BLaER1 (cell line): ENCODE data around the gene HOXC9.

Experiments used
- H3K27ac ChIP-seq: shearing (Covaris generic); formaldehyde crosslinking; 2 replicates; pipeline ENCODE4 v1.8.1; 2022
- H3K27me3 ChIP-seq: shearing (Covaris generic); formaldehyde crosslinking; 2 replicates; pipeline ENCODE4 v1.8.1; 2022
- H3K36me3 ChIP-seq: shearing (Covaris generic); formaldehyde crosslinking; 2 replicates; pipeline ENCODE4 v1.8.1; 2022
- H3K4me1 ChIP-seq: shearing (Covaris generic); formaldehyde crosslinking; 2 replicates; pipeline ENCODE4 v1.8.1; 2022
- H3K4me2 ChIP-seq: shearing (Covaris generic); formaldehyde crosslinking; 2 replicates; pipeline ENCODE4 v1.8.1; 2022
- H3K4me3 ChIP-seq: shearing (Covaris generic); formaldehyde crosslinking; 2 replicates; pipeline ENCODE4 v1.8.1; 2022
- H3K9ac ChIP-seq: shearing (Covaris generic); formaldehyde crosslinking; 2 replicates; pipeline ENCODE4 v1.8.1; 2022
- H3K9me3 ChIP-seq: shearing (Covaris generic); formaldehyde crosslinking; 2 replicates; pipeline ENCODE4 v1.8.1; 2022
- H4K20me1 ChIP-seq: shearing (Covaris generic); formaldehyde crosslinking; 2 replicates; pipeline ENCODE4 v1.8.1; 2022
- Cebpa-rat ChIP-seq: shearing (Covaris generic); IDR thresholded peaks from 2 replicates; pipeline ENCODE4 v1.8.1; 2022

The HOXC9 gene

DNA sequence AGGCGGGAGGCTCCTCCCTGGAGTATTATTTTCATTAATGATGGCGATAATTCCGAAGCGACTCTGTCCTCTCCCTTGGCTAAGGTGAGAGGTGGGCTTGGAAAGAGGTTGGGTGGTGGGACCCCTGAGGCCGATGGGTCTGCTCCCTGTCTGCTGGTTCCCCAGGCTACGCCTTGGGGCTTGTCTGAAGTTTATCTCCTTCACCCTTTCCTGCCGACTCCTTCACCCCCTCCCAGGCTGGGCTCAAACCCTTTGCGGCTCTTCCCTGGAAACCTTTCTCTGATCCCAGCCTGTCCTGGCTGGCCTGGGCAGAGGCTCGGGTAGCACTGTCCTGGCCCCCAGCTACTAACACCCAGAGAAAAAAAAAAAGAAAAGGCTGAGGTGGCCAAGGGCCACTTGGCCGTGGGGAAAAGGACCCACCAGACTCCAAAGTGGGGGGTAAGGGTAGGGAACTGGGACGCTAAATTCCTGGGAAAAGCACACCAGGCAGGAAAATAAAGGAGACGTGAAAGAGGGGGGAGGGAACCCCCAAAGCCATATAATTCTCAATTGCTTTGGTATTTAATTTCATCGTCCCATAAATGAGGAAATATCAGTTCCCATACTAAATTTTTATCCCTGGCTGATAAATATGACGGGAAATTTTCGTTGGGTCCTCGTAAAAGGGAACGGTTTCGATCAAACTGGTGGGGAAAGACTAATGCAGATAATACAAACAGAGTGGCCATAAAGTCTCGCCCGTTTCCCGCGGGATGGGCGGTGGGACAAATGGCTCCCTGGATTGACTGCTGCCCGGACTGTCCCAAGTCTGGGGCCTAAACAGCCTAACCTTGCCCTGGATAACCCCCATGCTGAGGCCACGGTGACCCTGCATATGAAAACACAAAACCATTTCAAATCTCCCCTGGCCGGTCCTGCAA, 17.1 kb upstream of the HOXC9 start:
- H3K27ac ChIP-seq: no peak overlapping the region
- TF ChIP-seq Cebpa-rat: no peak
- H3K4me2 ChIP-seq: no peak overlapping the region
- no peak overlapping the region for H3K4me3 ChIP-seq
- H3K9me3 ChIP-seq: peaks cover 16% of the 10 kb centered on the region
- H3K4me1 ChIP-seq: no peaks in the 10 kb centered on the region
- H3K27me3 ChIP-seq: peaks cover 100% of the 10 kb centered on the region
- H3K36me3 ChIP-seq: no peaks in the 10 kb centered on the region
- no peak overlapping the region for H3K9ac ChIP-seq
- peaks cover 91% of the 10 kb centered on the region for H4K20me1 ChIP-seq

- peaks cover 16% of the 10 kb centered on the region for H3K9me3 ChIP-seq
- H3K27ac ChIP-seq: no peak overlapping the region
- H3K27me3 ChIP-seq: peaks cover 100% of the 10 kb centered on the region
- no peaks in the 10 kb centered on the region for H3K4me1 ChIP-seq
- no peak for TF ChIP-seq Cebpa-rat
- H3K4me2 ChIP-seq: no peak overlapping the region
- no peaks in the 10 kb centered on the region for H3K36me3 ChIP-seq
- no peak overlapping the region for H3K9ac ChIP-seq
- H4K20me1 ChIP-seq: peaks cover 93% of the 10 kb centered on the region
- H3K4me3 ChIP-seq: no peak overlapping the region
These were observed 16.4 kb upstream of the HOXC9 start for GRCh38 chr12:53983568-53983949.

DNA sequence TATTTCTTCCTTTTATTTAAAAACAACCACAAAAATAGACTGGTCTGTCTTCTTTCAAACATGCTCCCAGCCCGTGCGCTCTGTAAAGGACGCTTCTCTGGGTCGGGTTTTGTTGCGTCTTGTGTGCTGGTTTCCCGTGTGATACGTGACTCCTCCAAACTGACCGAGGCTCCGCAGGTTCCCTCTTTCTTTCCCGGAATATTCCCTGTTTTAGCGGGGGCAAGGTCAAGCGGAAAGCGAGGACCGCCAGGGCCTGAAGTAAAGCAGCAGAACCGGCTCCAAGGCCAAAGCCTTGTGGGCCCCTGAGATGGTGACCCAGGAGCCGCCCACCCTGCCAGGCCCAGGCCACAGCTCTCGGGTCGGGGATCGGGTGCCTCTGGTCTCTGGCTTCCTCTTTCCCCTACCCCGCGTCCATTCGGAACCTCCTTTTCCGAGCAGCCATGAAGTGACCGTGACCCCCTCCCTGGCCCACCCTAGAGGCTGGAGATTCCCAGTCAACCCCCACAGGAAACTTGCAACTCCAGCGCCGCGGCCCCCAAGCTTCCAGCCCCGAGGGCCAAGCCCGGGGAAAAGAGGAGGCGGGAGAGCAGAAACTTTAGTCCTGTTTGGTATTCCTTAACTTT, 15.9 kb upstream of the HOXC9 start:
- no peaks in the 10 kb centered on the region for H3K36me3 ChIP-seq
- H3K9ac ChIP-seq: no peak overlapping the region
- no peak for TF ChIP-seq Cebpa-rat
- H3K4me1 ChIP-seq: no peaks in the 10 kb centered on the region
- H3K27ac ChIP-seq: no peak overlapping the region
- H4K20me1 ChIP-seq: peaks cover 93% of the 10 kb centered on the region
- peaks cover 100% of the 10 kb centered on the region for H3K27me3 ChIP-seq
- H3K4me3 ChIP-seq: no peak overlapping the region
- no peak overlapping the region for H3K4me2 ChIP-seq
- H3K9me3 ChIP-seq: peaks cover 16% of the 10 kb centered on the region; the same call in 1 of the 2 replicates

- no peak within 1 kb of the TSS for H3K4me2 ChIP-seq
- no peak within 1 kb of the TSS for H3K4me3 ChIP-seq
- H3K27ac ChIP-seq: no peak within 1 kb of the TSS
- H3K27me3 ChIP-seq: peaks cover 100% of the 10 kb centered on the region
- H3K9me3 ChIP-seq: peaks cover 16% of the 10 kb centered on the region; the same call in 1 of the 2 replicates
- H3K4me1 ChIP-seq: no peaks in the 10 kb centered on the region
- H3K9ac ChIP-seq: no peak within 1 kb of the TSS
- no peaks in the 10 kb centered on the region for H3K36me3 ChIP-seq
- peaks cover 93% of the 10 kb centered on the region for H4K20me1 ChIP-seq
- no peak for TF ChIP-seq Cebpa-rat
These were observed 14.9 kb upstream of the HOXC9 start, which contains the start of gene HOXC10 for GRCh38 chr12:53984901-53985691. Gene HOXC10 (plus strand): TSS chr12:53985146. CDS start chr12:53985260, 114 bp downstream.

DNA sequence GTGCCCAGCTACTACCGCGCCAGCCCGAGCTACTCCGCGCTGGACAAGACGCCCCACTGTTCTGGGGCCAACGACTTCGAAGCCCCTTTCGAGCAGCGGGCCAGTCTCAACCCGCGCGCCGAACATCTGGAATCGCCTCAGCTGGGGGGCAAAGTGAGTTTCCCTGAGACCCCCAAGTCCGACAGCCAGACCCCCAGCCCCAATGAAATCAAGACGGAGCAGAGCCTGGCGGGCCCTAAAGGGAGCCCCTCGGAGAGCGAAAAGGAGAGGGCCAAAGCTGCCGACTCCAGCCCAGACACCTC, 14.3 kb upstream of the HOXC9 start:
- Histone ChIP-seq H3K27me3 (peaks cover 100% of the 10 kb centered on the region), H3K4me1 (no peaks in the 10 kb centered on the region), H3K4me3 (no peak overlapping the region), H3K9me3 (peaks cover 16% of the 10 kb centered on the region; the same call in 1 of the 2 replicates), H3K27ac (no peak overlapping the region), H3K4me2 (no peak overlapping the region), H3K36me3 (no peaks in the 10 kb centered on the region), H3K9ac (no peak overlapping the region), H4K20me1 (peaks cover 93% of the 10 kb centered on the region)
- no peak for TF ChIP-seq Cebpa-rat

GRCh38 chr12:53985994-53986685, 13.8 kb upstream of the HOXC9 start:
- TF ChIP-seq Cebpa-rat: no peak
- Histone ChIP-seq H3K9ac (no peak overlapping the region), H4K20me1 (peaks cover 93% of the 10 kb centered on the region), H3K27me3 (peaks cover 100% of the 10 kb centered on the region), H3K9me3 (peaks cover 16% of the 10 kb centered on the region; the same call in 1 of the 2 replicates), H3K36me3 (no peaks in the 10 kb centered on the region), H3K27ac (no peak overlapping the region), H3K4me1 (no peaks in the 10 kb centered on the region), H3K4me3 (no peak overlapping the region), H3K4me2 (no peak overlapping the region)

GRCh38 chr12:53986686-53987483, 13.1 kb upstream of the HOXC9 start:
- H3K4me1 ChIP-seq: no peaks in the 10 kb centered on the region
- no peaks in the 10 kb centered on the region for H3K36me3 ChIP-seq
- no peak overlapping the region for H3K9ac ChIP-seq
- TF ChIP-seq Cebpa-rat: no peak
- no peak overlapping the region for H3K4me2 ChIP-seq
- H4K20me1 ChIP-seq: peaks cover 93% of the 10 kb centered on the region
- no peak overlapping the region for H3K4me3 ChIP-seq
- H3K27me3 ChIP-seq: peaks cover 100% of the 10 kb centered on the region
- no peak overlapping the region for H3K27ac ChIP-seq
- peaks cover 13% of the 10 kb centered on the region; the same call in 1 of the 2 replicates for H3K9me3 ChIP-seq

DNA sequence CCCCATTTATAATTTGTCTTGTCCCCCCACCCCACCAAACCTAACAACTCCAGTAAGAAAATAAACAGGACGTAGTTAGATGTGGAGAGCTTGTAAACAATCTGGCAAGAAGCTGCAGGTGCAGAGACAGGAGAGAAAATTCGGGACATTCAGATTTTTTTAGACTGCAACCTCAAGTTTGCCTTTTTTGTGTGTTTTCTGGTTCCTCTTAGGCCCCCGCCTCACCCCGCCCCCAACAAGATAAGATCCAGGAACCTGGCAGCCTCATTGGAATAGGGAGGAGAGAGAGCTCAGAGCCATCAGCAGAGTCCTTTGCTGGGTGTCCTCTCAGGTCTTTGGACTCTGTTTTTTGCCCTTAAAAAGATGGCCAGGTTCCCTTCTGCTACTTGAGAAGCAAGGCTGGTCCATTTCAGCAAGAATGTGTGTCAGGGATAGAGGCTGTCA, 12.2 kb upstream of the HOXC9 start:
- peaks cover 11% of the 10 kb centered on the region; the same call in 1 of the 2 replicates for H3K9me3 ChIP-seq
- H3K27ac ChIP-seq: no peak overlapping the region
- peaks cover 93% of the 10 kb centered on the region for H4K20me1 ChIP-seq
- no peaks in the 10 kb centered on the region for H3K4me1 ChIP-seq
- H3K9ac ChIP-seq: no peak overlapping the region
- H3K4me3 ChIP-seq: no peak overlapping the region
- H3K4me2 ChIP-seq: no peak overlapping the region
- peaks cover 100% of the 10 kb centered on the region for H3K27me3 ChIP-seq
- H3K36me3 ChIP-seq: no peaks in the 10 kb centered on the region
- TF ChIP-seq Cebpa-rat: no peak
